ENCODE measurements around the gene CCDC192. TPM values are rescaled to one million over a fixed set of nuclear protein-coding genes. Genes with fewer than 3 reads are reported as not detected.
"Not testable (repeated sequence)": the region's sequence is repeated elsewhere in the genome, so short reads cannot be mapped to it uniquely, and the experiment has no call there.

CCDC192 gene
- total RNA-seq, 1 donor from 2014 or later: not detected

GRCh38 chr5:127741412-127741811, 38.2 kb downstream of the CCDC192 start:
- DNase-seq (no peak), ATAC-seq (no peak)
- intact Hi-C loops (cut with DNase I): no loop called here
- no peak overlapping the region for H3K4me3 ChIP-seq
- no peaks in the 10 kb centered on the region for H3K4me1 ChIP-seq
- no peak for TF ChIP-seq CTCF (IDR thresholded peaks at IDR 0.05)
- H3K36me3 ChIP-seq: no peaks in the 10 kb centered on the region
- no peak overlapping the region for H3K27ac ChIP-seq
- H3K9me3 ChIP-seq: no peaks in the 10 kb centered on the region
- H3K27me3 ChIP-seq: no peaks in the 10 kb centered on the region

- Histone ChIP-seq H3K9me3 (no peaks in the 10 kb centered on the region), H3K4me3 (no peak overlapping the region), H3K27me3 (no peaks in the 10 kb centered on the region), H3K27ac (no peak overlapping the region), H3K4me1 (no peaks in the 10 kb centered on the region), H3K36me3 (no peaks in the 10 kb centered on the region)
- intact Hi-C loops (cut with DNase I): no loop called here
- no peak for TF ChIP-seq CTCF (IDR thresholded peaks at IDR 0.05)
- no peak for DNase-seq
- ATAC-seq: no peak
Observed at GRCh38 chr5:127744241-127744640, 41.0 kb downstream of the CCDC192 start.

- Histone ChIP-seq H3K36me3 (no peaks in the 10 kb centered on the region), H3K9me3 (no peaks in the 10 kb centered on the region), H3K27me3 (no peaks in the 10 kb centered on the region), H3K27ac (no peak overlapping the region), H3K4me3 (no peak overlapping the region), H3K4me1 (no peaks in the 10 kb centered on the region)
- ATAC-seq: peak; percentile 24
- intact Hi-C loops (cut with DNase I): no loop called here
- TF ChIP-seq CTCF (IDR thresholded peaks at IDR 0.05): peak; percentile 47
- no peak for DNase-seq
Observed at GRCh38 chr5:127746756-127747155, 43.6 kb downstream of the CCDC192 start.

GRCh38 chr5:127752503-127753265, 49.5 kb downstream of the CCDC192 start:
- not testable (repeated sequence) for DNase-seq, H3K27ac ChIP-seq

GRCh38 chr5:127754259-127754658, 51.1 kb downstream of the CCDC192 start:
- Histone ChIP-seq H3K27me3 (no peaks in the 10 kb centered on the region), H3K4me1 (no peaks in the 10 kb centered on the region), H3K9me3 (no peaks in the 10 kb centered on the region), H3K27ac (no peak overlapping the region), H3K4me3 (no peak overlapping the region), H3K36me3 (no peaks in the 10 kb centered on the region)
- no peak for DNase-seq
- no peak for TF ChIP-seq CTCF (IDR thresholded peaks at IDR 0.05)
- intact Hi-C loops (cut with DNase I): no loop called here
- ATAC-seq: peak; percentile 26

More at GRCh38 chr5:127752503-127753265, 49.5 kb downstream of the CCDC192 start:
- intact Hi-C loops (cut with DNase I); H3K4me3 ChIP-seq; ATAC-seq; H3K9me3 ChIP-seq; H3K36me3 ChIP-seq; H3K27me3 ChIP-seq; H3K4me1 ChIP-seq: not testable (repeated sequence)

- Histone ChIP-seq H3K4me3 (no peak overlapping the region), H3K27me3 (no peaks in the 10 kb centered on the region), H3K27ac (no peak overlapping the region), H3K9me3 (no peaks in the 10 kb centered on the region), H3K4me1 (no peaks in the 10 kb centered on the region), H3K36me3 (no peaks in the 10 kb centered on the region)
- no peak for TF ChIP-seq CTCF (IDR thresholded peaks at IDR 0.05)
- ATAC-seq: no peak
- intact Hi-C loops (cut with DNase I): no loop called here
- no peak for DNase-seq
Observed at GRCh38 chr5:127754706-127755105, 51.5 kb downstream of the CCDC192 start.

Data from upper lobe of right lung (tissue), 1 donor.